Mucosa of stomach (tissue), 1 donor: ENCODE data around the gene SLAIN2.

Source experiments
- H3K27me3 ChIP-seq: one replicate; pipeline ENCODE4 v1.7.0; 2013; ENCODE audit warnings: mild to moderate bottlenecking, low read length; ENCODE audit not compliant: control insufficient read depth, insufficient read depth
- H3K36me3 ChIP-seq: one replicate; pipeline ENCODE4 v1.7.0; 2013; ENCODE audit warnings: low read length; ENCODE audit not compliant: control insufficient read depth, insufficient read depth
- H3K4me1 ChIP-seq: one replicate; pipeline ENCODE4 v1.7.0; 2013; ENCODE audit warnings: mild to moderate bottlenecking, low read length; ENCODE audit not compliant: control insufficient read depth, insufficient read depth
- H3K4me3 ChIP-seq: one replicate; pipeline ENCODE4 v1.7.0; 2013; ENCODE audit warnings: low read length
- H3K9ac ChIP-seq: one replicate; pipeline ENCODE4 v1.7.0; 2013; ENCODE audit warnings: mild to moderate bottlenecking, low read length, moderate library complexity
- H3K9me3 ChIP-seq: one replicate; pipeline ENCODE4 v1.7.0; 2013; ENCODE audit warnings: mild to moderate bottlenecking, low read length, moderate library complexity; ENCODE audit not compliant: control insufficient read depth
- donor health status: Pancreatic carcinoma.

The SLAIN2 gene

DNA sequence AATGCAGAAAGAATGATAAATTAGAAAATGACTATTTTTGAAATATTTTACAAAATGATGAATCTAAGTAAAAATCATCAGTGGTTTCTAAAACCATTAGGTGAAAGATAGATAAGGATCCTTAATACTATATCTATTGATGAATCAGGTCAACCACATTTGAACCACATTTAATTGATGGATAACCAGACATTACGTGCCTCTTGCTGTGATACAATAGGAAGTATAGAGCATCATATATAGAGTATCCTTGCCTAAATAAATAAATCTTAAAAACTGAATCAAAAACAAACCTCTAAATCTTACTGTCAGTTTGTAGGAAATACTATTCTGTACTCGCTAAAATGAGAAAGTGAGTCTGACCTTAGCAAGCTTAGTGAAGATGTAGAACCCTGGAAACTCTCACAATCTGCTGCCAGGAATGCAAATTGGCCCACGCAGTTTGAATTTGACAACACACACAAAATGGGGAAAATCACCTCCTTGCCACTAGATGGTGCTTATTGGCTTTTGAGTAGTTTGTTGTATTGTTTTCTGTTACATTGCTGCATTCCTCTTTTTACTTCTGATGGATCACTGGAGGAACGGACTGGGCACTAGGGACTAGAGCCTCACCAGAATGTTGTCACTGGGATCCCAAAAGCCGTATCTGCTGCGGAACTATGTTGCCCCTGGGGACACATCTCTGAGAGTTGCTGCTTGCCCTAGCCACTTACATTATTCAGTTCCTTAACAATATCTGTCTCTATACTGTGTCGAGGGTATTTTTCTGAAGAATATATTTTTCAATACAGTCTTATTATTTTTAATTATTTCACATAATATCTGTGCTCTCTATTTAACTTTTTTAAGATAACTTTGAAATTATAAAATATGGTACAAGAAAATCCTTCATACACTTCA lies 25.4 kb upstream of the SLAIN2 start:
- no peak overlapping the region for H3K9ac ChIP-seq
- H3K4me3 ChIP-seq: no peak overlapping the region
- H3K27me3 ChIP-seq: no peaks in the 10 kb centered on the region
- H3K9me3 ChIP-seq: no peaks in the 10 kb centered on the region
- no peaks in the 10 kb centered on the region for H3K36me3 ChIP-seq
- no peaks in the 10 kb centered on the region for H3K4me1 ChIP-seq

DNA sequence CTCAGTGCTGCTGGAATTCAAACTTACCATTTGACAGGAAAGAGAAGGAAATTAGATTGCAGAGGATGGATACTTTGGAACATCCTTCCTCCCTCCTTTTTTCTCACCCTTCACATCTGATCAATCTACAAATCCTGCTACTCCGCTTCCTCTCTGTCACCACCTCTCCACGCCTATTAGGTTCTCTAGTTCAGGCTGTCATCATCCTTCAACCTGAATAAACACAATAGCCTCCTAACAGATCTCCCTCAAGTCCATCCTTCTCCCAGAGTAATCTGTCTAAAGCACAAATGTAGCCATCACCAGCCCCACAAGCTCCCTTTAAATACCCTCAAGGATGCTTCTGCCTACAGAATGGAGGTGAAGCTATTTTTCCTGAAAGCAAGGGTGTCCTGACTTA lies 20.0 kb upstream of the SLAIN2 start:
- Histone ChIP-seq H3K36me3 (no peaks in the 10 kb centered on the region), H3K27me3 (no peaks in the 10 kb centered on the region)

DNA sequence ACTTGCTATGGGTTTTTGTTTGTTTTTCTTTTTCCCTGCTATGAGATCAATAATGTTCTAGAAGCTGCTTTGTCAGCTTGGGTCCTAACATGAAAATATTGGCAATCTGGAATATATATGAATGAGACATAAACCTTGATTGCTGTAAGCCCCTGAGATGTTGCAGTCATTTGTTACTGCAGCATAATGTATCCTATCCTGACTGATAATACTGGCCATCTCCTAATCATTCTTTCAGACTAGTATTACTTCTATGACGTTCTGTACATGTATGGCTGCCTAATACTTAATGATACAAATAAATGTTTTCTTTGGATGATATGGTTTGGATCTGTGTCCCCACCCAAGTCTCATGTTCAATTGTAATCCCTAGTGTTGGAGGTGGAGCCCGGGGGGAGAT lies 19.3 kb upstream of the SLAIN2 start:
- Histone ChIP-seq H3K27me3 (no peaks in the 10 kb centered on the region), H3K9me3 (no peaks in the 10 kb centered on the region), H3K4me1 (no peaks in the 10 kb centered on the region), H3K9ac (no peak overlapping the region), H3K36me3 (no peaks in the 10 kb centered on the region), H3K4me3 (no peak overlapping the region)

More for the DNA sequence above, 20.0 kb upstream of the SLAIN2 start:
- H3K9me3 ChIP-seq: no peaks in the 10 kb centered on the region
- no peak overlapping the region for H3K4me3 ChIP-seq
- H3K4me1 ChIP-seq: no peaks in the 10 kb centered on the region
- H3K9ac ChIP-seq: no peak overlapping the region

DNA sequence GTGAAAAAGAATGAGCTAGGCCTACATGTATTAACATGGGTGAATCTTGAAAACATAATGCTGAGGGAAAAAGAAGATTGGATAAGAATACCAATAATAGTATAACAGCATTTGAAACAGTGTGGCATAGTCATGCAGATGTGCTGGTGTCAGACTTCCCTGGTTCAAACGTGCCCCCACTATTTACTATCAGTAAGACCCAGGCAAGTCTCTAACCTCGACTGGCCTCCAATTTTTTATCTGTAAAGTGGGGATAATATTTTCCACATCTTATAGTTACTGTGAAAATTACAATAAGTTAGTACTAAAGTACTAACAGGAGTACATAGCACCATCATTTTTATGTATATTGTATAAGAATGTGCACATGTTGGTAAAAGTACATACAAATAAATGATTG lies 17.0 kb upstream of the SLAIN2 start:
- Histone ChIP-seq H3K9ac (no peak overlapping the region), H3K36me3 (no peaks in the 10 kb centered on the region), H3K4me3 (no peak overlapping the region), H3K27me3 (no peaks in the 10 kb centered on the region), H3K9me3 (no peaks in the 10 kb centered on the region), H3K4me1 (no peaks in the 10 kb centered on the region)

DNA sequence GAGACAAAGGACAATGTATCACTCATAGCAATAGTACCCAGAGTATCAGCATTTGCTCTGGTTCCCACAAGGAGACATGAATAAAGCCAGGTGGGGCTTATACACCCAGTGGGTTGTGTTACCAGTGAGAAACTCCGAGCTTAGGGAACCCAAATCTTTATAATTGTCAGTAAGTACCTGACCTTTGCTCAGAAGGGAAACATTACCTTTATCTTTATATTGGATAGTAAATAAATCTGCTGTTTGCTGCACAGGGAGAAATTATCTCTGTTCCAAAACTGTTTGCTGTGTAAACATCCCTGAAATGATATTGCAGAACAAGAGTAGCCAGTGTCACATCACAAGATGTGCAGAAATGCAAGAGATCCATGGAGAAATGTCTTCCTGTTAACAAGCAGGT lies 12.1 kb upstream of the SLAIN2 start:
- Histone ChIP-seq H3K36me3 (no peaks in the 10 kb centered on the region), H3K27me3 (no peaks in the 10 kb centered on the region), H3K4me1 (no peaks in the 10 kb centered on the region), H3K9me3 (no peaks in the 10 kb centered on the region), H3K9ac (no peak overlapping the region), H3K4me3 (no peak overlapping the region)

DNA sequence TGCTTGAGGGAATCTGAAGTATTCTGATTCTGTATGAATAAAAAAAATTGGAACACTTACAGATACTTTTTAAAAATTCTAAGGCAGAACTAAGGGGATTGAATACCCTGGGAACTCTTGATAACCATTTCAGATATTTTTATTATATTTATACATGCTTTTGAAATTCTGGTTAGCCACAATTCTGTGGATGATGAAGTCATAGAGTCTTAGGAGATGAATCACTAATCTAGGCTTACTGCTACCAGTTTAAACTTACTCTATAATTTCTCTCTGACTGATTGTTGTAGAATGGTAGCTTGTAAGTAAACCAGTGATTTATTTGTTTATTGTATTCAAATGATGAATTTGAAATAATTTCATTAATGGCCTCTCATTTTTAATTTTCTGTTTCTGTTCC lies 11.4 kb upstream of the SLAIN2 start:
- Histone ChIP-seq H3K4me3 (no peak overlapping the region), H3K9me3 (no peaks in the 10 kb centered on the region), H3K36me3 (no peaks in the 10 kb centered on the region), H3K9ac (no peak overlapping the region), H3K4me1 (no peaks in the 10 kb centered on the region), H3K27me3 (no peaks in the 10 kb centered on the region)

DNA sequence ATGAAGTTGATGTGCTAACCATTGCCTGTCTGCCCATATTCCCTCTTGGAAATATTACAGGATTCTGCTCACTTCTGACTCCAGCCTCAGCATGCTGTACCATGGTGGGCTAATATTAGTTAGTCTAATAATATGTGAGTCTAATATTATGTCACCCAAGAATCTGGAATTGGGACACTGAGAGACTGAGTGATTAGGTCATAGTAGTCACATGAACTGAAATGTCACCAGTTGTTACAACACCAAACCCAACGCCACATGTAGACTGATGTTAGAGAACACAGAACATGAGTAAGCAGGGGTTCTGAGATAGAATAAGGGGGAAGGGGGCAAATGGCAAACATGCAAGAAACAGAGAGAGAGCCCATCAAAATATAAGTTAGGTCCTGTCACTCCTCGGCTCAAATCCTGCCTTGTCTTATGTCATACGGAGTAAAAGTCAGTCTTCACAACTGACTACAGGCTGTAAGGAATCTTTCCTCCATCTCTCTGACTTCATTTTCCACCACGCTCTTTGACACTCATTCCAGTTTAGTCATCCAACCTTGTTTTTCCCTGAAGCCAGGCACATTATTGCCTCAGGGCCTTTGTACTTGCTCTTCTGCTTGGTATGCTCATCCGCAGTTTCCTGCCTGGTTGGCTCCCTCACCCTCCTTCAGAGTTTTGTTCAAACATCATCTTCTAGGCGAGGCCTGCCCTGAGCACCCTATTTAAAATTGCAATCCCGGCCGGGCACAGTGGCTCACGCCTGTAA lies 9.6 kb upstream of the SLAIN2 start:
- no peaks in the 10 kb centered on the region for H3K27me3 ChIP-seq
- no peaks in the 10 kb centered on the region for H3K36me3 ChIP-seq
- H3K4me1 ChIP-seq: no peaks in the 10 kb centered on the region
- H3K9ac ChIP-seq: no peak overlapping the region
- no peaks in the 10 kb centered on the region for H3K9me3 ChIP-seq
- no peak overlapping the region for H3K4me3 ChIP-seq

DNA sequence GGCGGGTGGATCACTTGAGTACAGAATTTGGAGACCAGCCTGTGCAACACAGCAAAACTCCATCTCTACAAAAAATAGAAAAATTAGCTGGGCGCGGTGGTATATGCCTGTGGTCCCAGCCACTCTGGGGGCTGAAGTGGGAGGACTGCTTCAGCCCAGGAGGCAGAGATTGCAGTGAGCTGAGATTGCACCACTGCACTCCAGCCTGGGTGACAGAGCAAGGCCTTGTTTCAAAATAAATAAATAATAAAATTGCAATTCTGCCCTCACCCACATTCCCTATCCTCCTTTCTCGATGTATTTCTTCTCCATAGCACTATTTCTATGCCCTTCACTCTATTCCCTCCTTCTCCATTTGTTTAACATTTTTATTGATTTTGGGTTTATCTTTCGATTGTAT lies 8.7 kb upstream of the SLAIN2 start:
- H3K27me3 ChIP-seq: no peaks in the 10 kb centered on the region
- no peak overlapping the region for H3K9ac ChIP-seq
- no peaks in the 10 kb centered on the region for H3K36me3 ChIP-seq
- H3K4me3 ChIP-seq: no peak overlapping the region
- no peaks in the 10 kb centered on the region for H3K4me1 ChIP-seq
- no peaks in the 10 kb centered on the region for H3K9me3 ChIP-seq

DNA sequence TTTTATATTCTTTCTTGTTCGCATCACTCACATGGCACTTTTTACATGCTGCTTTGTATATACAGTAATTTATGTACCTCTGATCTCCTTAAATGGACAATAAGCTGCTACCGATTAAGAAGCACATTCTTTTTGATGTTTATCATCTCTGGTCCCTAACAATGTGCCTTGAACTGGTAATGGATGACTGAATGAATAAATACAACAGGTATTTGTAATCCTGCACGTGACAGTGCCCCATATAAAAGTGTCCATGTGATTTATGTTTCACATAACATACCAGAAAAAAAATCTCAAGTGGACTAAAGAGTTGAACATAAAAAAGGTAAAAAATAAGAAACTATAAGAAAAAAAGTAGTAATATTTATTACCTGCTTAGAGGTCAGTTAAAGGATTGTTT lies 7.7 kb upstream of the SLAIN2 start:
- no peaks in the 10 kb centered on the region for H3K4me1 ChIP-seq
- no peaks in the 10 kb centered on the region for H3K27me3 ChIP-seq
- no peaks in the 10 kb centered on the region for H3K9me3 ChIP-seq
- no peak overlapping the region for H3K9ac ChIP-seq
- H3K4me3 ChIP-seq: no peak overlapping the region
- no peaks in the 10 kb centered on the region for H3K36me3 ChIP-seq

DNA sequence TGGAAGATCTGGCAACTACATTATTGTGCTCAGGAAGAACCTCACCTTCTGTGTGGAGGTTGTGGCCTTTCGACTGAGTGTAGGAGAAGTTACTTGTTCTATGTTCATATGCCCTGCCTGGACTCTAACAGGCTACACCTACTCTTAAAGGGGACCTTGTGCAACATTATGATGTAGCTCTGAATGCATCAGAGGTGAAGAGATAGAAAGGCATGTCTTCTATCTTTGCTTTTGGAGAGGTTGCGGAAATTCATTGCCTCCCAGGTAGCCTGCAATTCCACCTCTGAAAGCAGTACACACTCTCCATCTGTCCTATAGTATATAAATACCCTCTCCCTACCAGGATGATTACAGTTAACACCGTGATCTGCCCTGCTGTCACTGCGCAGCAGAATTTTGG lies 7.1 kb upstream of the SLAIN2 start:
- Histone ChIP-seq H3K4me3 (no peak overlapping the region), H3K27me3 (no peaks in the 10 kb centered on the region), H3K36me3 (no peaks in the 10 kb centered on the region), H3K9me3 (no peaks in the 10 kb centered on the region), H3K9ac (no peak overlapping the region), H3K4me1 (no peaks in the 10 kb centered on the region)

DNA sequence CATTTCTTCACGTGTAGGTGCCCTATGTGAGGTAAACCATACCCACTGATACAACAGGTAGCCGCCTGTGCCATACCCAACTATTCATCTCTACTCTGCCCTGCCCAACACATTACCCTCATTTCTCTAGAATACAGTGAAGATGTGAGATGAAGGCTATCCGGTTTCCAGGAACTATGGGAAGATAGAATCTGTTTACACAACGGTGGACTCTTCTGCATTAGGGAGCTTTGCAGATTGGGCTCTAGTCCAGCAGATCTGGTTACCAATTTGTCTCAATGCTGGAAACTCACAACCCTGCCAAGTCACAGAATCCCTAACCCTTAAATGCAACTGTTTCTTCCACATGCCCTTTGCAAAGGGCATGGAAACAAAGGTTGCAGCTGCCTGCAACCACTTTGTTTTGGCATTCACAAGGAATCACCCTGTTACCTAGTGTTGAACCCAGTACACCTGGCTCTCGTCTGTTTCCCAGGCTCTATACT lies 6.4 kb upstream of the SLAIN2 start:
- no peak overlapping the region for H3K4me3 ChIP-seq
- no peaks in the 10 kb centered on the region for H3K9me3 ChIP-seq
- no peaks in the 10 kb centered on the region for H3K27me3 ChIP-seq
- peaks cover 7% of the 10 kb centered on the region for H3K4me1 ChIP-seq
- H3K36me3 ChIP-seq: no peaks in the 10 kb centered on the region
- no peak overlapping the region for H3K9ac ChIP-seq

DNA sequence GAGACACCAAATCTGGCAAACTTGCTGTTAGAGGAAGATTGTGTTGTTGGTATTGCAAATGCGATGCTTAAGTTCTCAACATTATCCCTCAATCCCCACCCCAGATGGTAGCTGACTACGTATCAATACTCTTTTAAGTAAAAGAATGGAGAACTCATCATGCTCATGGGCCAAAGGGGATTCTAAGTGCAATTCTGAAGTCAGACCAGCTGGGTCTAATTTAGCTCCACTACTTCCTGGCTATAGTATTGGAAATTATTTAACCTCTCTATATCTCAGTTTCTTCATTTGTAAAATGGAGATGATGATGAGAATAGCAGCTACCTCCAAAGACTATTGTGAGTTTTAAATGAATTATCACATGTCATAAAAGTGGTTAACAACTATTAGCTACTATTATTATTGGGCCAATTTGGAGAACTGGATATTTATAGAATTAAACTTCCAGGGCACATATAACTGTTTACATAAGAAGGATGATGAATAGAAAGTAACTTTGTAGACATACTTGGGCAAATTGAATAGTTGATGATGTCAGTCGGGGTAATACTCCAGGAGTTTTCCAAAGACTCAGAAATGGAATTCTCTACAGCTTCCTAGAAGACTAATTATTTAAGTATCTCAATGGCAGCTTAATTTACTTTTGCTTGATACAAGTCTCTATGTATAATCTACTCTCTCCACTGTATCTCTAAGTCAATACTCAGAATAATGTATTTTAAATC lies 5.0 kb upstream of the SLAIN2 start:
- Histone ChIP-seq H3K9me3 (no peaks in the 10 kb centered on the region), H3K4me3 (no peak overlapping the region), H3K27me3 (no peaks in the 10 kb centered on the region), H3K36me3 (no peaks in the 10 kb centered on the region), H3K4me1 (peaks cover 11% of the 10 kb centered on the region), H3K9ac (no peak overlapping the region)
